NCI-H1105 treated with DMSO at 0.1 percent for 48 hours (cell line): ENCODE measurements around the gene RPS6KA2.
"Not testable (repeated sequence)": the region's sequence is repeated elsewhere in the genome, so short reads cannot be mapped to it uniquely, and the experiment has no call there.

Experiments
- DNase-seq: peaks from one replicate; lab custom pipeline; 2025; lab: John Stamatoyannopoulos, UW

The RPS6KA2 gene

DNA sequence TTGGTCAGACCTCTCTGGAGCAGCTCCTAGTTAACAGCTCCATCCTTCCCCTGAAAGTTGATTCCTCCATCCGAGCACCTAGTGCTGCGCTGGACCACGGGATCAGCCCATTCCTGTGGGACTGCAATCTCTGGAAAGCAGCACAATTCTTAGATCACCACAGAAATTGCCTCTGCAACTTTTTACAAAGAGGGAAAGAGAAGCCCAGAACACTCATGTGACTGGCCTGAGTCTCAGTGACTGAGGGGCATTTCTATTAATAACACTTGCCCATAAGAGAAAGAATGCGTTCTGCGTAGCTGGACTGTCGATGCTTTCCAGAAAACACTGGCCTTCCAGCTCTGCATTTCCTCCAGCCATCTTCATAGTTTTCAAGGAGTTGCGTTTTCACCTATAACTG lies 262.6 kb downstream of the RPS6KA2 start:
- DNase-seq, result no peak

DNA sequence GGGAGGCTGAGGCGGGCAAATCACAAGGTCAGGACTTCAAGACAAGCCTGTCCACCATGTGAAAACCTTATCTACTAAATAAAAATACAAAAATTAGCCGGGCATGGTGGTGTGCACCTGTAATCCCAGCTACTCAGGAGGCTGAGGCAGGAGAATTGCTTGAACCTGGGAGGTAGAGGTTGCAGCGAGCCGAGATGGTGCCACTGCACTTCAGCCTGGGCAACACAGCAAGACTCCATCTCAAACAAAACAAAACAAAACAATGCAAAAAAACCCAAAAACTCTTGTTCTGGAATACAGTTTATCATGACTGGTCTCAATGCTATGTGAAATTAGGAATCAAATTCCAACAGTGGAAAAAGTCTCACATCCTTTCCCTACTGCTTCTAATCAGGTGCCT lies 264.6 kb downstream of the RPS6KA2 start:
- DNase-seq, result not testable (repeated sequence)

GRCh38 chr6:166361077-166361429 lies 266.0 kb downstream of the RPS6KA2 start:
- no peak for DNase-seq

- no peak for DNase-seq
Measured at GRCh38 chr6:166360243-166361076, 266.6 kb downstream of the RPS6KA2 start.
